ENCODE measurements around the gene KIF13A. TPM values are rescaled to one million over a fixed set of nuclear protein-coding genes. Genes with fewer than 3 reads are reported as not detected.

Gene KIF13A
- total RNA-seq, 4 donors from 2014 or later: 32.1 to 58.2 (median 56.5) TPM

GRCh38 chr6:17865798-17866725 lies 121.4 kb downstream of the KIF13A start:
- TF ChIP-seq CTCF (IDR thresholded peaks at IDR 0.05; ENCODE audit: low read depth): no peak

GRCh38 chr6:17865243-17865642 lies 122.2 kb downstream of the KIF13A start:
- no peak for TF ChIP-seq CTCF (IDR thresholded peaks at IDR 0.05; ENCODE audit: low read depth)

GRCh38 chr6:17863901-17864754 lies 123.3 kb downstream of the KIF13A start:
- TF ChIP-seq CTCF (IDR thresholded peaks at IDR 0.05; ENCODE audit: low read depth): no peak

- TF ChIP-seq CTCF (IDR thresholded peaks at IDR 0.05; ENCODE audit: low read depth): no peak
Observed at GRCh38 chr6:17861361-17861760, 126.1 kb downstream of the KIF13A start.

GRCh38 chr6:17859846-17860245 lies 127.6 kb downstream of the KIF13A start:
- no peak for TF ChIP-seq CTCF (IDR thresholded peaks at IDR 0.05; ENCODE audit: low read depth)

GRCh38 chr6:17858584-17858983 lies 128.9 kb downstream of the KIF13A start:
- no peak for TF ChIP-seq CTCF (IDR thresholded peaks at IDR 0.05; ENCODE audit: low read depth)

GRCh38 chr6:17856306-17856705 lies 131.1 kb downstream of the KIF13A start:
- no peak for TF ChIP-seq CTCF (IDR thresholded peaks at IDR 0.05; ENCODE audit: low read depth)

Data from subcutaneous adipose tissue (tissue), 4 donors.